WTC11 (cell line): ENCODE data around the gene SPTY2D1. TPM values are rescaled to one million over a fixed set of nuclear protein-coding genes. Genes with fewer than 3 reads are reported as not detected.
A peak's percentile ranks its signal among the peaks of the same experiment; 100 is the strongest.

Experiments used
- AR ChIP-seq: fragments of 250-450 bp; sonication (Bioruptor Pico); IDR thresholded peaks from 2 replicates; pipeline ENCODE4 v1.9.0; 2021; ENCODE audit warnings: mild to moderate bottlenecking
- ATF3 ChIP-seq: sonication (generic); formaldehyde crosslinking; conservative IDR thresholded peaks from 2 replicates; pipeline ENCODE4 v1.8.1; 2022; ENCODE audit warnings: mild to moderate bottlenecking, missing genetic modification reagents
- ATF6 ChIP-seq: sonication (generic); formaldehyde crosslinking; IDR thresholded peaks from 2 replicates; pipeline ENCODE4 v1.8.1; 2023; ENCODE audit warnings: mild to moderate bottlenecking, missing genetic modification reagents
- CREM ChIP-seq: sonication (generic); formaldehyde crosslinking; IDR thresholded peaks from 2 replicates; pipeline ENCODE4 v1.8.1; 2022; ENCODE audit warnings: mild to moderate bottlenecking, missing genetic modification reagents, moderate library complexity
- CTCF ChIP-seq: fragments of 200-600 bp; IDR thresholded peaks from 2 replicates; pipeline ENCODE4 v1.8.0; 2022; ENCODE audit warnings: antibody characterized with exemption
- E2F5 ChIP-seq: sonication (generic); formaldehyde crosslinking; IDR thresholded peaks from 2 replicates; pipeline ENCODE4 v1.8.1; 2022; ENCODE audit warnings: mild to moderate bottlenecking, moderate library complexity, missing genetic modification reagents
- ELF4 ChIP-seq: sonication (generic); formaldehyde crosslinking; IDR thresholded peaks from 2 replicates; pipeline ENCODE4 v1.8.1; 2022; ENCODE audit warnings: low read depth, mild to moderate bottlenecking, moderate library complexity, missing genetic modification reagents
- EMX1 ChIP-seq: fragments of 250-450 bp; sonication (Bioruptor Pico); IDR thresholded peaks from 2 replicates; pipeline ENCODE4 v1.8.0; 2021; ENCODE audit warnings: mild to moderate bottlenecking
- ERG ChIP-seq: fragments of 250-450 bp; sonication (Bioruptor Pico); IDR thresholded peaks from 2 replicates; pipeline ENCODE4 v1.8.0; 2021; ENCODE audit warnings: mild to moderate bottlenecking
- HMGA2 ChIP-seq: fragments of 250-450 bp; sonication (Bioruptor Pico); IDR thresholded peaks from 2 replicates; pipeline ENCODE4 v1.4.0; 2021; ENCODE audit warnings: mild to moderate bottlenecking, moderate library complexity
- MXD4 ChIP-seq: fragments of 250-450 bp; sonication (Bioruptor Pico); IDR thresholded peaks from 2 replicates; pipeline ENCODE4 v1.8.0; 2021; ENCODE audit warnings: mild to moderate bottlenecking, moderate library complexity, borderline replicate concordance
- NR1H2 ChIP-seq: sonication (generic); formaldehyde crosslinking; IDR thresholded peaks from 2 replicates; pipeline ENCODE4 v1.9.0; 2021; ENCODE audit warnings: mild to moderate bottlenecking, moderate library complexity, missing genetic modification reagents
- NR2C2 ChIP-seq: sonication (generic); formaldehyde crosslinking; IDR thresholded peaks from 2 replicates; pipeline ENCODE4 v1.8.0; 2022; ENCODE audit warnings: mild to moderate bottlenecking, missing genetic modification reagents
- PREB ChIP-seq: sonication (generic); formaldehyde crosslinking; IDR thresholded peaks from 2 replicates; pipeline ENCODE4 v1.8.1; 2022; ENCODE audit warnings: mild to moderate bottlenecking, missing genetic modification reagents, moderate library complexity, borderline replicate concordance
- RELA ChIP-seq: sonication (generic); formaldehyde crosslinking; IDR thresholded peaks from 2 replicates; pipeline ENCODE4 v1.8.1; 2022; ENCODE audit warnings: missing genetic modification reagents, mild to moderate bottlenecking, borderline replicate concordance
- SMAD3 ChIP-seq: sonication (generic); formaldehyde crosslinking; IDR thresholded peaks from 2 replicates; pipeline ENCODE4 v1.8.0; 2022; ENCODE audit warnings: missing genetic modification reagents, mild to moderate bottlenecking, borderline replicate concordance
- SMAD4 ChIP-seq: sonication (generic); formaldehyde crosslinking; IDR thresholded peaks from 2 replicates; pipeline ENCODE4 v1.8.0; 2022; ENCODE audit warnings: mild to moderate bottlenecking, missing genetic modification reagents
- USF2 ChIP-seq: sonication (generic); formaldehyde crosslinking; IDR thresholded peaks from 2 replicates; pipeline ENCODE4 v1.8.1; 2023; ENCODE audit warnings: mild to moderate bottlenecking, missing genetic modification reagents, moderate library complexity
- ZNF121 ChIP-seq: sonication (generic); formaldehyde crosslinking; IDR thresholded peaks from 2 replicates; pipeline ENCODE4 v1.8.0; 2023; ENCODE audit warnings: missing genetic modification reagents
- ZNF317 ChIP-seq: sonication (generic); formaldehyde crosslinking; IDR thresholded peaks from 2 replicates; pipeline ENCODE4 v1.8.1; 2023; ENCODE audit warnings: low read depth, mild to moderate bottlenecking, moderate library complexity, missing genetic modification reagents, borderline replicate concordance
- ZNF416 ChIP-seq: fragments of 250-450 bp; sonication (Bioruptor Pico); IDR thresholded peaks from 2 replicates; pipeline ENCODE4 v1.9.0; 2021; ENCODE audit warnings: mild to moderate bottlenecking, inconsistent platforms
- ZNF512 ChIP-seq: sonication (generic); formaldehyde crosslinking; IDR thresholded peaks from 2 replicates; pipeline ENCODE4 v1.8.1; 2022; ENCODE audit warnings: missing genetic modification reagents, borderline replicate concordance
- ZNF671 ChIP-seq: fragments of 250-450 bp; sonication (Bioruptor Pico); IDR thresholded peaks from 2 replicates; pipeline ENCODE4 v1.8.0; 2021; ENCODE audit warnings: mild to moderate bottlenecking
- total RNA-seq: library from RNA; stranded (reverse); gene quantifications from 3 replicates; pipeline ENCODE4 v1.2.3, GENCODE V29; 2021

The SPTY2D1 gene
- total RNA-seq, 1 experiment from 2014 or later = 14.3 TPM

GRCh38 chr11:18588297-18589252 lies 45.6 kb downstream of the SPTY2D1 start, which contains the start of gene UEVLD (continued):
- TF ChIP-seq ATF6 (CRISPR knock-in tag) = no peak
- no peak for TF ChIP-seq AR (CRISPR knock-in tag)
- no peak for TF ChIP-seq ZNF512
- TF ChIP-seq ZNF671 = no peak
- no peak for TF ChIP-seq HMGA2 (CRISPR knock-in tag)
- no peak for TF ChIP-seq ATF3 (CRISPR knock-in tag)
- TF ChIP-seq E2F5 (CRISPR knock-in tag) = 0 out of 2 replicates have a peak, but pooled peaks have one; percentile 36
- TF ChIP-seq NR1H2 = no peak
- no peak for TF ChIP-seq MXD4 (CRISPR knock-in tag)
- TF ChIP-seq SMAD3 (CRISPR knock-in tag) = peak; percentile 53; the same call in 1 of the 2 replicates
- TF ChIP-seq ELF4 (CRISPR knock-in tag) = no peak
- TF ChIP-seq SMAD4 (CRISPR knock-in tag) = no peak
- no peak for TF ChIP-seq NR2C2 (CRISPR knock-in tag)
- TF ChIP-seq RELA = 0 out of 2 replicates have a peak, but pooled peaks have one; percentile 35
- no peak for TF ChIP-seq CTCF
- TF ChIP-seq ZNF121 = no peak
- no peak for TF ChIP-seq EMX1 (CRISPR knock-in tag)
- TF ChIP-seq ZNF317 = no peak
- no peak for TF ChIP-seq USF2
- no peak for TF ChIP-seq ERG
- TF ChIP-seq PREB (CRISPR knock-in tag) = no peak
- TF ChIP-seq CREM (CRISPR knock-in tag) = peak; percentile 74; the same call in 1 of the 2 replicates
- TF ChIP-seq ZNF416 (CRISPR knock-in tag) = no peak
